CD8-positive, alpha-beta memory T cell (primary cell): ENCODE measurements around the gene HEMGN. TPM values are rescaled to one million over a fixed set of nuclear protein-coding genes. Genes with fewer than 3 reads are reported as not detected.
"Not testable (repeated sequence)": the region's sequence is repeated elsewhere in the genome, so short reads cannot be mapped to it uniquely, and the experiment has no call there.

ENCODE experiments used
- CTCF ChIA-PET: fragments of 350-600 bp; sonication (Branson Sonifier 250); formaldehyde crosslinking; loops from one replicate; lab custom pipeline; 2021; ENCODE audit warnings: antibody characterized with exemption; lab: Charles Lee
- POLR2A ChIA-PET: fragments of 350-600 bp; sonication (Branson Sonifier 250); formaldehyde crosslinking; loops from one replicate; lab custom pipeline; 2021; ENCODE audit warnings: antibody characterized with exemption; lab: Charles Lee
- DNase-seq, 5 donors: peaks; one replicate each; pipeline versions ENCODE4 v3.0.0 to v3.0.0-alpha.2; 2020 to 2022; ENCODE audit warnings: mixed read lengths in 1 of 5
- H3K27ac ChIP-seq: one replicate; pipeline ENCODE4 v1.7.0; 2013; ENCODE audit warnings: low read depth, mild to moderate bottlenecking, low read length, moderate library complexity
- H3K27me3 ChIP-seq: 2 replicates; pipeline ENCODE4 v1.7.0; 2013; ENCODE audit warnings: low read length, mild to moderate bottlenecking; ENCODE audit not compliant: insufficient read depth, poor library complexity, severe bottlenecking
- H3K36me3 ChIP-seq: 2 replicates; pipeline ENCODE4 v1.7.0; 2013; ENCODE audit warnings: mild to moderate bottlenecking, low read length, moderate library complexity; ENCODE audit not compliant: insufficient read depth
- H3K4me1 ChIP-seq: 2 replicates; pipeline ENCODE4 v1.7.0; 2013; ENCODE audit warnings: mild to moderate bottlenecking, low read length, moderate library complexity; ENCODE audit not compliant: insufficient read depth
- H3K4me3 ChIP-seq: 2 replicates; pipeline ENCODE4 v1.7.0; 2013; ENCODE audit warnings: mild to moderate bottlenecking, low read length
- H3K9me3 ChIP-seq: 2 replicates; pipeline ENCODE4 v1.7.0; 2013; ENCODE audit warnings: mild to moderate bottlenecking, low read length
- H3K27ac Mint-ChIP-seq, 8 donors: one replicate each; pipeline ENCODE4 v1.8.0; 2020 to 2021; ENCODE audit warnings: mixed read lengths in 8 of 8, mild to moderate bottlenecking in 6 of 8, inconsistent platforms in 3 of 8, moderate library complexity in 3 of 8
- H3K27me3 Mint-ChIP-seq, 2 donors: one replicate each; pipeline ENCODE4 v1.8.0; 2020 to 2021; ENCODE audit warnings: mixed read lengths in 2 of 2, mild to moderate bottlenecking in 1 of 2, moderate library complexity in 1 of 2
- H3K36me3 Mint-ChIP-seq, 3 donors: one replicate each; pipeline ENCODE4 v1.8.0; 2020 to 2021; ENCODE audit warnings: mixed read lengths in 3 of 3, inconsistent platforms in 1 of 3, mild to moderate bottlenecking in 1 of 3
- H3K4me1 Mint-ChIP-seq, 3 donors: one replicate each; pipeline ENCODE4 v1.8.0; 2020 to 2021; ENCODE audit warnings: mixed read lengths in 3 of 3, inconsistent platforms in 1 of 3, mild to moderate bottlenecking in 1 of 3
- H3K4me3 Mint-ChIP-seq, 7 donors: one replicate each; pipeline ENCODE4 v1.8.0; 2020 to 2021; ENCODE audit warnings: mixed read lengths in 7 of 7, mild to moderate bottlenecking in 6 of 7, moderate library complexity in 4 of 7, inconsistent platforms in 2 of 7
- H3K9me3 Mint-ChIP-seq, 5 donors: one replicate each; pipeline ENCODE4 v1.8.0; 2020 to 2022; ENCODE audit warnings: mixed read lengths in 5 of 5, mild to moderate bottlenecking in 3 of 5, moderate library complexity in 2 of 5, inconsistent platforms in 1 of 5
- polyA plus RNA-seq: library from polyadenylated mRNA; unstranded; fragments of 300-500 nt; fragmentation: Illumina TruSeq; gene quantifications from one replicate; pipeline ENCODE4 v1.2.3, GENCODE V29; 2021
- total RNA-seq, 2 experiments: library from RNA; stranded (reverse); gene quantifications; one replicate each; pipeline ENCODE4 v1.2.3, GENCODE V29; 2021

HEMGN gene
- total and polyA plus RNA-seq, 3 experiments from 2014 or later, result 0.31 to 2.8 (median 0.66) TPM

DNA sequence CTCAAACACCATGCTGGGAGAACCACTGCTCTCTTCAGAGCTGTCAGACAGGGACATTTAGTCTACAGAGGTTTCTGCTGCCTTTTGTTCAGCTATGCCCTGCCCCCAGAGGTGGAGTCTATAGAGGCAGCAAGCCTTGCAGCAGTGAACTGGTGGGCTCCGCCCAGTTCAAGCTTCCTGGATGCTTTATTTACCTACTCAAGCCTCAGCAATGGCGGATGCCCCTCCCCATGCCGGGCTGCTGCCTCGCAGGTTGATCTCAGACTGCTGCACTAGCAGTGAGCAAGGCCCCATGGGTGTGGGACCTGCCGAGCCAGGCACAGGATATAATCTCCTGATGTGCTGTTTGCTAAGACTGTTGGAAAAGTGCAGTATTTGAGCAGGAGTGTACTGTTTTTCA is 12.9 kb upstream of the HEMGN start:
- POLR2A ChIA-PET, H3K9me3 ChIP-seq, H3K27ac ChIP-seq, H3K4me3 ChIP-seq, H3K27me3 ChIP-seq, H3K9me3 Mint-ChIP-seq, H3K36me3 ChIP-seq, H3K4me1 ChIP-seq, H3K4me1 Mint-ChIP-seq, H3K27ac Mint-ChIP-seq, H3K36me3 Mint-ChIP-seq, H3K4me3 Mint-ChIP-seq: not testable (repeated sequence)
- H3K27me3 Mint-ChIP-seq, result peaks cover 7 to 14% of the 10 kb centered on the region in 2 donors
- CTCF ChIA-PET, result interaction anchor here (1.0 to 1.4 kb wide), 3 partner anchors 9 to 28 kb away, joined by 3 to 4 read pairs (median 3); partner anchors contain the start of gene TRMO
- peak in 1 of 5 donors; percentile 5 for DNase-seq

DNA sequence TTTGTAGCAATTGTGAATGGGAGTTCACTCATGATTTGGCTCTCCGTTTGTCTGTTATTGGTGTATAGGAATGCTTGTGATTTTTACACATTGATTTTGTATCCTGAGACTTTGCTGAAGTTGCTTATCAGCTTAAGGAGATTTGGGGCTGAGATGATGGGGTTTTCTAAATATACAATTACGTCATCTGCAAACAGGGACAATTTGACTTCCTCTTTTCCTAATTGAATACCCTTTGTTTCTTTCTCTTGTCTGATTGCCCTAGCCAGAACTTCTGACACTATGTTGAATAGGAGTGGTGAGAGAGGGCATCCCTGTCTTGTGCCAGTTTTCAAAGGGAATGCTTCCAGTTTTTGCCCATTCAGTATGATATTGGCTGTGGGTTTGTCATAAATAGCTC is 9.1 kb upstream of the HEMGN start:
- CTCF ChIA-PET, result not testable (repeated sequence)

GRCh38 chr9:97945470-97945869 is 7.5 kb upstream of the HEMGN start:
- H3K4me1 ChIP-seq, H3K9me3 ChIP-seq, POLR2A ChIA-PET, H3K27me3 ChIP-seq, H3K27ac Mint-ChIP-seq, H3K36me3 ChIP-seq, H3K9me3 Mint-ChIP-seq, H3K36me3 Mint-ChIP-seq, H3K27ac ChIP-seq, H3K4me1 Mint-ChIP-seq, H3K4me3 Mint-ChIP-seq, H3K4me3 ChIP-seq, DNase-seq: not testable (repeated sequence)
- H3K27me3 Mint-ChIP-seq, result peaks cover 4 to 14% of the 10 kb centered on the region in 2 donors
- CTCF ChIA-PET, result interaction anchor here (1.6 kb wide), 1 partner anchor 22 kb away, joined by 8 read pairs; no protein-coding TSS in a partner anchor

More for the DNA sequence above, 9.1 kb upstream of the HEMGN start:
- POLR2A ChIA-PET, H3K27ac Mint-ChIP-seq, H3K4me3 Mint-ChIP-seq, H3K4me1 Mint-ChIP-seq, H3K9me3 Mint-ChIP-seq, DNase-seq, H3K27ac ChIP-seq, H3K4me1 ChIP-seq, H3K9me3 ChIP-seq, H3K27me3 ChIP-seq, H3K36me3 ChIP-seq, H3K36me3 Mint-ChIP-seq, H3K4me3 ChIP-seq: not testable (repeated sequence)
- H3K27me3 Mint-ChIP-seq, result peaks cover 4 to 14% of the 10 kb centered on the region in 2 donors

DNA sequence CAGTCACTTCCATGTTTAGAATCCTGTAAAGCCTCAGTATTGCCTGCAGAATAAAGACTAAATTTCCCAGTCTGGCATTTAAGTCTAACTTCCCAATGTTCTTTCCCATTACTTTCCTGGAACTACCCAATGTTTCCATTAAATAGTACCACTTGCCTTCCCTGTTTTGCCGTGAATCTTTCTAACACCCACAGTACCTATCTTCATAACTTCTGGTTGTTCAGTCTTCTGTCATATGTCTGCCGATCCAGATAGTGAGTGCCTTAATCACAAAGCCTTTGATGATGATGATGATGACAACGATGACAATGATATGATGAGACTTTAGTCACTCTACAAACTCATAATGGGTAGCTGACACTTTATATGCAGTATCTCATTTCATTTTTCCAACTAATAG is 6.6 kb upstream of the HEMGN start:
- no peak overlapping the region for H3K27ac Mint-ChIP-seq
- no peak for DNase-seq
- H3K4me1 Mint-ChIP-seq, result no peaks in the 10 kb centered on the region
- H3K36me3 Mint-ChIP-seq, result peaks cover 0 to 2% (median 0%) of the 10 kb centered on the region in 3 donors
- ChIA-PET CTCF (interaction anchor here (1.6 kb wide), 1 partner anchor 21 kb away, joined by 8 read pairs; no protein-coding TSS in a partner anchor), POLR2A (no interaction called here)
- no peak overlapping the region for H3K4me3 Mint-ChIP-seq
- H3K27me3 Mint-ChIP-seq, result peaks cover 4 to 11% of the 10 kb centered on the region in 2 donors
- H3K27me3 ChIP-seq, result no peaks in the 10 kb centered on the region
- peak overlapping the region; percentile 38 for H3K27ac ChIP-seq
- no peaks in the 10 kb centered on the region for H3K4me1 ChIP-seq
- H3K4me3 ChIP-seq, result no peak overlapping the region
- no peaks in the 10 kb centered on the region for H3K36me3 ChIP-seq
- H3K9me3 Mint-ChIP-seq, result no peaks in the 10 kb centered on the region
- no peaks in the 10 kb centered on the region for H3K9me3 ChIP-seq

DNA sequence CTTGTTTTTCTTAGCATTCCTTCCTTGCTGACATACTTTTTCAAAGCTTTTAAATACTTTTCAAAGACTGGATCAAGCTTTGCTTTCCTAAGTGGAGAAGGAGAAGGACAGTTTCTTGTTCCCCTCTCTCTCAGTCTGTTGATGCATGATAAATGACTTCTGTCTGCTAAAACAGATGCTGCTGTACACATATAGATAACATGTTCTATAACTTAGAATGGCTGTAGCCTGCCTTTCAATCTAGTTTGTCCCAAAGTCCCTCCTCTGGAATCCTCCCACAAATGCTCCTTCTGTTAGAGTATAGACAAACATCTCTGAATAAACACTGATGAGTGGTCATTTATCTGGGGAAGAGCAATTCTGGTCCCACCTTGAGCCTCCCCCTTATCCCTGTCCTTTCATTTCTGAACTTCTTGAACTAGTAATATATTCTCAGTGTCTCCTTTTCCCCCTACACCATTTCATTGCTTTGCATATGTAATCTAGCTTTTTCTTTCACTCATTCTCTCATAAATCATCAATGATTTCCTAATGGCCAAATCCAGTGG is 5.4 kb upstream of the HEMGN start:
- Mint-ChIP-seq H3K9me3 (no peaks in the 10 kb centered on the region), H3K27ac (no peak overlapping the region), H3K4me3 (no peak overlapping the region), H3K4me1 (peaks cover 5 to 9% (median 8%) of the 10 kb centered on the region in 3 donors), H3K27me3 (peaks cover 2 to 3% of the 10 kb centered on the region in 2 donors), H3K36me3 (peaks cover 0 to 2% (median 0%) of the 10 kb centered on the region in 3 donors)
- Histone ChIP-seq H3K36me3 (no peaks in the 10 kb centered on the region), H3K27me3 (no peaks in the 10 kb centered on the region), H3K4me3 (no peak overlapping the region), H3K9me3 (no peaks in the 10 kb centered on the region), H3K27ac (peak overlapping the region; percentile 52), H3K4me1 (peaks cover 11% of the 10 kb centered on the region)
- POLR2A ChIA-PET, result no interaction called here
- CTCF ChIA-PET, result interaction anchor here (1.2 to 2.2 kb wide), 3 partner anchors 17 to 42 kb away, joined by 3 to 8 read pairs (median 3); no protein-coding TSS in a partner anchor
- no peak for DNase-seq

GRCh38 chr9:97941323-97941722 is 3.4 kb upstream of the HEMGN start:
- ChIA-PET CTCF (interaction anchor here (0.8 to 2.2 kb wide), 3 partner anchors 18 to 45 kb away, joined by 3 to 8 read pairs (median 3); partner anchors contain the start of gene TRMO), POLR2A (no interaction called here)
- no peak overlapping the region for H3K4me3 ChIP-seq
- H3K4me1 ChIP-seq, result peaks cover 26% of the 10 kb centered on the region
- H3K27ac ChIP-seq, result peak overlapping the region; percentile 49
- H3K9me3 ChIP-seq, result no peaks in the 10 kb centered on the region
- H3K36me3 ChIP-seq, result no peaks in the 10 kb centered on the region
- H3K36me3 Mint-ChIP-seq, result peaks cover 0 to 2% (median 0%) of the 10 kb centered on the region in 3 donors
- H3K27me3 Mint-ChIP-seq, result no peaks in the 10 kb centered on the region
- no peak for DNase-seq
- H3K27ac Mint-ChIP-seq, result peak overlapping the region in 2 of 8 donors; percentile 23 to 24
- no peaks in the 10 kb centered on the region for H3K9me3 Mint-ChIP-seq
- H3K4me3 Mint-ChIP-seq, result no peak overlapping the region
- H3K27me3 ChIP-seq, result no peaks in the 10 kb centered on the region
- H3K4me1 Mint-ChIP-seq, result peaks cover 17 to 24% (median 23%) of the 10 kb centered on the region in 3 donors

- no peaks in the 10 kb centered on the region for H3K36me3 ChIP-seq
- no peaks in the 10 kb centered on the region for H3K9me3 ChIP-seq
- POLR2A ChIA-PET, result no interaction called here
- H3K27me3 ChIP-seq, result no peaks in the 10 kb centered on the region
- peaks cover 17 to 25% (median 24%) of the 10 kb centered on the region in 3 donors for H3K4me1 Mint-ChIP-seq
- no peaks in the 10 kb centered on the region for H3K9me3 Mint-ChIP-seq
- peak overlapping the region in 1 of 8 donors; percentile 23 for H3K27ac Mint-ChIP-seq
- H3K4me3 ChIP-seq, result no peak overlapping the region
- no peaks in the 10 kb centered on the region for H3K27me3 Mint-ChIP-seq
- CTCF ChIA-PET, result interaction anchor here (1.0 kb wide), 1 partner anchor 18 kb away, joined by 3 read pairs; the partner anchor contains the start of gene TRMO
- peaks cover 26% of the 10 kb centered on the region for H3K4me1 ChIP-seq
- no peak for DNase-seq
- H3K4me3 Mint-ChIP-seq, result no peak overlapping the region
- peaks cover 0 to 2% (median 0%) of the 10 kb centered on the region in 3 donors for H3K36me3 Mint-ChIP-seq
- H3K27ac ChIP-seq, result peak overlapping the region; percentile 49
Observed at GRCh38 chr9:97940741-97941140, 2.8 kb upstream of the HEMGN start.

- Mint-ChIP-seq H3K4me3 (no peak overlapping the region), H3K36me3 (peaks cover 0 to 2% (median 0%) of the 10 kb centered on the region in 3 donors), H3K4me1 (peaks cover 17 to 25% (median 24%) of the 10 kb centered on the region in 3 donors), H3K27ac (peak overlapping the region in 1 of 8 donors; percentile 6), H3K9me3 (no peaks in the 10 kb centered on the region), H3K27me3 (no peaks in the 10 kb centered on the region)
- ChIA-PET POLR2A (no interaction called here), CTCF (interaction anchor here (1.0 kb wide), 1 partner anchor 17 kb away, joined by 3 read pairs; the partner anchor contains the start of gene TRMO)
- H3K9me3 ChIP-seq, result no peaks in the 10 kb centered on the region
- no peaks in the 10 kb centered on the region for H3K36me3 ChIP-seq
- peak overlapping the region; percentile 49 for H3K27ac ChIP-seq
- DNase-seq, result no peak
- H3K4me1 ChIP-seq, result peaks cover 28% of the 10 kb centered on the region
- no peaks in the 10 kb centered on the region for H3K27me3 ChIP-seq
- no peak overlapping the region for H3K4me3 ChIP-seq
Observed at GRCh38 chr9:97940233-97940632, 2.3 kb upstream of the HEMGN start.
